HG03135 (cell line): Measurements from ENCODE around the gene FAM20C.

ENCODE experiments used
- ATAC-seq: cut with Tn5 transposase; IDR thresholded peaks from one replicate; pipeline ENCODE4 v1.9.1; 2021; ENCODE audit warnings: mild to moderate bottlenecking, moderate library complexity; ENCODE audit not compliant: unreplicated experiment

The FAM20C gene

DNA sequence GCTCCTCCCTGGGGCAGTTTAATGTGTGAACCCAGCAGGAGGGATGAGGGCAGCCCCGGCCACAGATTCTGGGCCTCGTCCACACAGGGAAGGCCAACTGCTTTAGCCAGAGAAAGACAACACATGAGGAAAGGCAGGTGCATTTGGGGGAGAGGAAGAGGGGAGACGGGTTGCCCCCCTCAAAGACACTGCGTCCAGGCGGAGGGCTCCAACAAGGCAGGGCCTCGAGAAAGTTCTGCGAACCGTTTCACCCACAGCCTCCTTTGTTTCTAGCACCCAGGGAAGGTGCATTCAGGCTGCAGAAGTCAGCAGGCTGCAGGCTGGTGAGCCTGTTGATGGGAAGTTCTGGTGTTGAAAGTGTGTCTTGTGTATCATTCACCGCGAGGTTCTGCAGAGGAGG, 107.7 kb downstream of the FAM20C start:
- no peak for ATAC-seq

DNA sequence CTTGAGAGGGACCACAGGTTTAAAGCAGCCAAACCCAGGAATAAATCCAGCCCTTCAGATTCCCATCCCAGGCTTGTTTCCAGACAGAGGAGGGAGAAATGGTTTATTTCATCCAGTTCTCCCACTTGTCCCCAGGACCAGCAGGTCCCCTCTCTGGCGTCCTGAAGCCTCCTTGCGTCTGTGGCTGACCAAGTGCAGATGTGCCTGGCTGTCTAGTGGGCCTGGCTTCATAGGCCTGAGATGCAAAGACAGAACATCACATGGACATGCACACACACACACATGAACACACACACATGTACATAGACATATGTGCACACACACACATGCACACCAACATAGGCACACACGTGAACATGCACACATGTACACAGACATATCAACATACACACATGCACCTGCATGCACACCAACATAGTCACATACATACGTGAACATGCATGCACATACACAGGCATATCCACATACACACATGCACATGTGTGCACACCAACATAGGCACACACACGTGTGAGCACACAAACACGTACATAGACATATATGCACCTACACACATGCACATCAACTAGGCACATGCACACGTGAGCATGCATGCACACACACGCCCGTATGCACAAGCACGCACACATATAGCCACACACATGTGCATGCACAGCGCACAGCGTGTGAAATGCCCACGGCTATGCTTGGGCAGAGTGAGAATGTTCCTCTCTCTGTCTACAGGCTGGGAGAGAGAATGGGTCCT, 108.3 kb downstream of the FAM20C start:
- ATAC-seq: no peak

DNA sequence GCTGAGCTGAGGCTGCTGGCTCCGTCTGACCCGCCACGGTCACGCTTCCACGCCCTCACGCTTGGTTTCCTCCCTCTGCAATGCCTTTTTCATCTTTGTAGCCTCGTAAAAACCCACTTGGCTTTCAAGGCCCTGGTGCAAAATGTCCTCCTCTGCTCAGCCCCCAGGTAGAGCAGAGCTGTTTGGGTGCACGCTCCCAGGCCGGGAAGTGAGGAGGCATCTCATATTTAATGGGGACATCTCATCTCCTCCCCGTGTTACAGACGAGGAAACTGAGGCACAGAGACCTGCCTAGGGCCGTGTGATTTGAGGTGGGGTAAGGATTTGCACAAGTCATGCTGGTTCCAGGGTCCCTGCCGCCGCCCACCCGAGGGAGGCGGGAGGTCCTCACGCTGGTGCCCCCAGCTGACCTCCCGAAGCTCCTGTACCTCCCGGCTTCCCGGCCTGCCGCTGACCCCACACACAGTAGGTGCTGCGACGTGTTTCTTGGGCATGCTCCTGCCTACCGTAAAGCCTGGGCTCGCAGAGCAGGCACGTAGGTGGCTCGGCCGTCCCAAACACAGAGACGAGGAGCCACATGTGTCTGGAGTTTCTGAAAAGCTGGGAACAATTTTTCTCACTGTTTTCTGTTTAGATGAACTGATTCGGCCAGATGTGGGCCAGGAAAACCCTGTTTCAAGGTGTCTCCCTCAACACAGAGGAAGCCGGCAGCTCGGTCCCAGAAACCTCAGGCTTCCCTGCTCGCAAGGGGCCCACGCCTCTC, 109.1 kb downstream of the FAM20C start:
- ATAC-seq: no peak

DNA sequence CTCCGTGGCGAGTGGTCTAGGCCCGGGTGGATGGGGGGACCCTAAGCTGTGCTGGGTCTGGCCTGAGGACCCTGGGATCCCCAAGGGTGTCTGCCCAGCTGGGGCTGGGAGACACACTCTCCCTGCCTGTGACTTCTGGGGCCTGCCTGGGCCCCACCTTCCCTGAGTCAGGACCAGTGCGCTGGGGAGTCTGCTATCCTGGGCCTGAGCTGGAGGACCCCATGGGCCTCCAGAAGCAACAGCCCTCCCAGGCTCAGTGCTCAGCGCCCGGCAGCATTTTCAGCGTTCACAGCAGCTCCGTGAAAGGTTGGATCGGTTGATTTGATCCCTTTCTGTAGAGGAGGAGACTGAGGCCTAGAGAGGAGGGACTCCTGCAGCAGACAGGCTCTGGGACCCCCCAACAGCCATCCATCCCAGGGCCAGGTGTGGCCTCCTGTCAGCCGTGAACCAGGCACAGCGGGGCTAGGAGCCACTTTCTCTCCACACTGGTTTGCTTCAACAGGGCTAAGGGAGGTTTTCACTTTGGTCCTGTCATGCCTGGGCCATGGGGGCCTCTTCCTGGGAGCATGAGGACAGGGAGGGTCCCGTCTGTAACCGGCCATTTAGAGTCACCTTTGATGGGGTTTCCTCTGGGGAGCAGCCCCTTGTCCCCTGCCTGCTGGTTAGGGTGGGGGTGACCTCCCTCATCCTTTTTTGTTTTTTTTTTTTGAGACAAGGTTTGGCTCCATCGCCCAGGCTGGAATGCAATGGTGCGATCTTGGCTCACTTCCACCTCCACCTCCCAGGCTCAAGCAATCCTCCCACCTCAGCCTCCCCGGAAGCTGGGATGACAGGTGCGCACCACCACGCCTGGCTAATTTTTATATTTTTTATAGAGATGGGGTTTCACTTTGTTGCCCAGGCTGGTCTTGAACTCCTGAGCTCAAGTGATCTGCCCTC, 110.0 kb downstream of the FAM20C start:
- ATAC-seq: no peak

DNA sequence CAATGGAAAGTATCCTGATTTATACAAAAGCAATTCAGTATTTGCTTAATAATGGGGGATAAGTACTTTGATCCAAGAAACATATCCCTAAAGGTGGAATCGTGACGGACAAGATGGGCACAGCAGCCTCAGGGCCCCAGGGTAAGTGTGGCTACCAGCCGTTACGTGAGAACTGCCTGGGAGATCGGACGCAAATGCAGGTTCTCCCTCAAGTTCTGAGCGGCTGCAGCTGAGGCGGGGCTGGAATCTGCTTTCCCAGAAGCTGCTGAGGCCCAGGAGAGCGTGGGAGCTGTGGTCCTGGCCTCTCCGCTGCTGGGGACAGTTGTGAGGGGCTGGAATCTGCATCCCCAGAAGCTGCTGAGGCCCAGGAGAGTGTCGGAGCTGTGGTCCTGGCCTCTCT, 111.1 kb downstream of the FAM20C start:
- no peak for ATAC-seq

DNA sequence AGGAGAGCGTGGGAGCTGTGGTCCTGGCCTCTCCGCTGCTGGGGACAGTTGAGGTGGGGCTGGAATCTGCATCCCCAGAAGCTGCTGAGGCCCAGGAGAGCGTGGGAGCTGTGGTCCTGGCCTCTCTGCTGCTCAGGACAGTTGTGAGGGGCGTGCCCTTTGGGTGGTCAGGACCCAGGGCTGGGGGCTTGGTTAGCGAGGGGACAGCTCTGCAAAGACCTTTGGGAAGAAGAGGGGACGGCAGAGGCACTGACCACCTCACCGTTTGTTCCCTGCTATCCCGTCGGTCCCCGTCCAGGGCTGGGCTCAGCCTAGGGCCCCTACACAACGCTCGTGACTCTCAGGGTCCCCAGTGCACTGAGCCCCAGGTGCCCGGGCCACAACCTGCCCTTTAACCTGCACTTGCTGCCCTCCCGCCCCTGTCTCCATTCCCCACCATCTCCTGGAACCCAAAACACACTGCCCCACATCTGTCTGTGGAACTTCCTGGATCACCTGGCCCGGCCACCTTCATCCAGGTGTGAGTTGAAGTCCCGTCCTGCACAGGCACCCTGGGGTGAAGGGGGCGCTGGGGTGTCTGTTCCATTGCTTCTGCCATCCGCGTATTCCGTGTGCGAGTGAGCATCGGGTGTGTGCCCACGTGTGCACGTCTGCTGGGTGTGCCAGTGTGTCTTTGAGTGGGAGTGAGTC, 111.7 kb downstream of the FAM20C start:
- ATAC-seq: no peak

DNA sequence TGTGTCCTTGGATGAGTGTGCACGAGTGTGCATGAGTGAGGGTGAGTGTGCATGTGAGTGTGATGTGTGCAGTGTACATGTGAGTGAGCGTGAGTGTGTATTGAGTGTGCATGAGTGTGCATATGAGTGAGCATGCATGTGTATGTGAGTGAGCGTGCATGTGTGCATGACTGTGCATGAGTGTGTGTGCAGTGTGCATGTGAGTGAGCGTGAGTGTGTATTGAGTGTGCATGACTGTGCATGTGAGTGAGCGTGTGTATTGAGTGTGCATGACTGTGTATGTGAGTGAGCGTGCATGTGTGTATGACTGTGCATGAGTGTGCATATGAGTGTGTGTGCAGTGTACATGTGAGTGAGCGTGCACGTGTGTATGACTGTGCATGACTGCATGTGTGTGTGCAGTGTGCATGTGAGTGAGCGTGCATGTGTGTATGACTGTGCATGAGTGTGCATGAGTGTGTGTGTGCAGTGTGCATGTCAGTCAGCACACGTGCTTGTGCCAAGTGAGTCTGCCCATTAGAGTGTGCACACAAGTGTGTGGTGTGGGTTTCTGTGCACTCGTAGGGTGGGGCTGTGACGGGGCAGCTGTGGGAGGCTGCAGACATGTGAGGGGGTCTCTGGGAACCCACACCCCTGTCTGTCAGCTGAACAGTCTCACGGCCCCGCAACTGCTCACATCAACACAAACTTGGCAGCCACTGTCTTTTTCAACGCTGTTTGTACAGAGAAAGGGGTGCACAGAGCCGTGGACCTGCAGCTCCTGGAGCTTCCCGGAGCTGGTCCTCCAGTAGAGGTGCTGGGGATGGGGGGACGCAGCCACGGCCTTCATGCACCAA, 112.4 kb downstream of the FAM20C start:
- no peak for ATAC-seq

DNA sequence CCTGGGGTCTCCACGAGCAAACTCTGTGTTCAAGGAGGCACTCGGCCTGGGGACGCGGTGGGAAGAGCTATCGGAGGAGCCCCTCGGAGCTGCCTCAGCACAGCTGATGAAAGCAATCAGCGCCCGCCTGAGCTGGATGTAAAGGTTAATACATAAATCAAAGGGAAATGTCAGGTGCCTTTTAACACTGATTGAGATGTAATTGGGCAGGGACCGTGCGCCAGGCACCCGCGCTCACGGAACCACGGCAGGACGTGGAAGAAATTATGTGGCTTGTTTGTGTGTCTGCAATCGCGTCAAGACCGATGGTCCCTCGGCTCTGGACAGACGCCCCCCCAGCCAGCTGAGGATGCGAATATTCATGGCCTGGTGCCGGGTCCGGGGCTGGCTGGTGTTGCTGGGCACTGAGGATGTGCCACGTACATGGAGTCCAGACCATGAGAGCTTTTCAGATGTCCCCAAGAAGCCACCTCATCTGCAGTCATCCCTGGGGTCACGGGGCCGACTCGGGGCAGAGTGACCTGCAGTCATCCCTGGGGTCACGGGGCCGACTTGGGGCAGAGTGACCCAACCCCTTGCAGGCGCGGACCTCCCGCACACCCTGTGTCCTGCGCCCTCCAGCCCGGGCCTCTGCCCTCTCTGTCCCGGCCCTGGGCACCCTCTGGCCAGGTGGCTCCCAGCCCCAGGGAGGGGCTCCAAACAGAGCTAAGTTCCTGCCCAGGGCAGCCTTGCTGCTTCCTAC, 113.2 kb downstream of the FAM20C start:
- no peak for ATAC-seq

DNA sequence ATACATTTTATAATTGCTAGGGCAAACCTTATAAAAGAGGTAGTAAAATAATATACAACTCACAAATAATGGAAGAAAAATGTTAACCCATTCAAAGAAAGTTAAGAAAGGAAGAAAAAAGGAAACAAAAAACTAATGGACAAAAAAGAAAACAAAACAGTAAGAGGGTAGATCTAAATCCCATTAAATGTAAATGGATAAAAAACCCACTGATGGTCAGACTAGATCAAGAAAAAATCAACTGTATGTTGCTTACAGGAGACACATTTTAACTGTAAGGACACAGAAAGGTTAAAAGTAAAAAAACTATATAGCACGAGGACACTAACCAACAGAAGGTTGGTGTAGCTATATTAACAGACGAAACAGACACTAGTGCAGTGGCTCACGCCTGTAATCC, 115.6 kb downstream of the FAM20C start:
- ATAC-seq: no peak

DNA sequence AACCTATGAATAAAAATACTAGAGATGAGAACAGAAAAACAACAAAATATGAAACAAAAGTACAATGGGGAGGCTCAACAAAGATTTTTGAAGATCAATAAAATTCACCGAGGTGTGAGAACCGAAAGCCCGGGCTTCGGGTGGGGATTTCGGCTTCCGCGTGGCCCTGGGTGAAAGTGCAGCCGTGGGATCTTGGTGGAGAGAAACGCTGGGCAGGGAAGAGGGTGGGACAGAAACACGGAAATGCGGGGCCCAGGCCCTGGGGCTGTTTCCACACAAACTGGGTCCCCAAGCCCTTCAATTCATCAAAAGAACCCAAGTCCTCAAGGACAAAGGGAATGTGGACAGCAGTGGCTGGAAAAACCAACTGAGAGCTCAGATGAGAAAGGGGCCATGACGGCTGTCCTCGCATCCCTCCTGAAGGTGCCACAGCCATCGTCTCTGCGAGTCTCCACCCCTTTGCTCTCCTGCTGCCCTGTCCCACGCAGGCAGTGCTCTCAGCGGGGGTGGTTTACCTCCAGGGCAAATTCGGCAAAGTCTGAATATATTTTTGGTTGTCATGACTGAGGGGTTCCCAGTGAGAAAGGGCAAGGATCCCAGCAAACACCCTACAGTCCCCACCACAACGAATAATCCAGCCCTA, 117.3 kb downstream of the FAM20C start:
- no peak for ATAC-seq
